ENCODE measurements around the gene IL21R.
"Not testable (repeated sequence)": the region's sequence is repeated elsewhere in the genome, so short reads cannot be mapped to it uniquely, and the experiment has no call there.

Gene IL21R

DNA sequence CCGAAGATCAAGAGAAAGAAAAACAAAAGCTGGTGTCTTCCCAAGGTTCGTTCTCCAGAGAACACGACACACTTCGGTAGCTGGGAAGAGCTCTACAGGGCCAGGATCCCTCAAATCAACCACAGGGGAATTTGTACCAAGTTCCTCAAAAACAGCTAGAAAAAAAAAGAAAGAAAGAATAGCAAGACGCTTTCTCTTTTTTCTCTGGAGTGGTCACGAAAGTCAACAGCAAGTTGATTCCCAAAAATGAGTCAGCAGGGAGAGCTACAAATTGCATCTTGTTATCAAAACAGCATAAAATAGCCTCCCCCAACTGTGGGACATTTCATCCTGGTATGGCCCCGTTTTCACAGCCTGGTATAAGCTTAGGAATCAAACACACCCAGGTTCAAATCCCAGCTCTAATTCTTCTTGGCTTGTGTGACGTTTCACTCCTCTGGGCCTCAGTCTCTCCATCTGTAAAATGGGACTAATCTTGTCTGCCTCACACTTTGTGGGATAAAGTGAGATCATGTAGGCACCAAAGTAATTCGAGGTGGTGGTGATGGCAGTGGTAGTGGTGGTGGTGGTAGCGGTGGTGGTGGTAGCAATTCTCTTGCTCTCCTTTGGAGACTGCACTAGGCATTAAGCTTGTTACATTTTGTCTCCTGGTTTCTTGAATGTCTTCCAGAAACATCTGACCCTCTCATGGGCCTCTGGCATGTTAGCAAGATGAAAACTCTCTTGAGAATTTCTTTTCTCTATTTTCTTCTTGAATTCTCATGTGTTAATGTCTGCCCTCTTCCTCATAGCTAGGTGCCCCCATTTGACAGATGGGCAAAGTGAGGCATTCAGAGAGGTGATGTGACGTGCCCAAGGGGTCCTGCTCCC lies 988 bp upstream of the IL21R start:
- no peak for DNase-seq (ENCODE audit: low read depth in 2 of 2)

DNA sequence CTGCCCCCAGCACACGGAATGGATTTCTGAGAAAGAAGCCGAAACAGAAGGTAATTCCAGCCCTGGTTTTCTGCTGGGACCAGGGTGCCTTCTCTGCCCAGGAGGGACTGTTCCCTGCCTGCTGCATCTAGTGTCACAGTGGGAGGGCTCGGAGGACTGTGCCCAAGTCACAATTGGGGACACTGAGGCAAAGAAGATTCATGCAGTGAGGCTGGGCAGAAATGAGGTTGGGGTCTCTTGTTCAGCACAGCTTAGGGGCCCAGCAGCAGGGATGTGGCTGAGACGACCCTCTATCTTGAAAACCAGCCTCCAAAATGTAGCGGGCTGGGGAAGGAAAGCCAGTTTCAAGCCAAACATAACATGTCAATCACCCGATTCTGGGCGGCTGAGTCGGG lies 592 bp downstream of the IL21R start:
- no peak for DNase-seq (ENCODE audit: low read depth in 2 of 2)

DNA sequence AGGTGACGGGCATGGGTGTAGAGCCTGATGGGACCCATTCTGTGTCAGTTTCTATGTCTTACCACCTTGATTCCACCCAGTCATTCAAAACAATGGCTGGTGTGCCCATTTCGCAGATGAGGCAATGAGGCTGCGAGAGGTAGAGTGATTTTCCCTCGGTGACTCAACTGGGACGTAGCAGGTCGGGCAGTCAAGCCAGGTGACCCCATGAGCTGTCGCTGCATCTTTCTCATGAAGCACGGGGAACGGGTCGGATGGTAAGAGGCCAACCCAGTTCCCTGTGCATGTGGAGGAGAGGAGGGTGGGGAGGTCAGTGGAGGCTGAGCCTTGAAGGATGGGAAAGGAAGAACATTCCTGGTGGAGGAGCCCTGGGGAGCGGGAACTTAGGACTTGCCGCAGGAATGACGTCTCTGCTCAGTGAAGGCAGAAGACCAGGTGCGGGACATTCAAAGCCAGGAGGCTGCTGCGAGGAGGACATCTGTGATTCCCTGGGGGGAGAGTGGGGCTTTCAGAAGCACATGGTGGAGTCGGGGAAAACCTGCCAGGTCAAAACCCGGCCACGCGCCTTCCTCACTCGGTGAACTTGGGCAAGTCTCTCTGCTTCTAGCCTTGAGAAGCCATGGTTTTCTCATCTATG lies 1.1 kb downstream of the IL21R start:
- DNase-seq (ENCODE audit: low read depth in 2 of 2) = no peak

DNA sequence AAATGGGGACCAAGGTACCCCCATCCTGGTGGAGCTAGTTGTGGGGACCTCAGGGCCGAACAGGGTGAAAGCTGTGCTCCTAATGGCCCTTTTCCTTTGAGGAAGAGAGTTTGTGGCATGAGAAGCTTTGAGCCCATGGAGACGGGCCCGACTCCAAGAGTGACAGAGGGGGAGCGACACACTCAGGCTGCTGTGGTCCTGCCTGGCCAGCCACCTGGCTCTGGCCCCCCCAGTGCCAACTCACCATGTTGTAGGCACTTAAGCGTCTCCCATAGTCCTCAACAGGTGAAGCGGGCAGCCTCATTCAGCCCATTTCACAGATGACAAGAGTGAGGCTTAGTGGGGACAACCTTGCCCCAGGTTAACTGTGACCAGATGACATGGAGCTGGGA lies 1.6 kb downstream of the IL21R start:
- DNase-seq (ENCODE audit: low read depth in 2 of 2) = no peak

DNA sequence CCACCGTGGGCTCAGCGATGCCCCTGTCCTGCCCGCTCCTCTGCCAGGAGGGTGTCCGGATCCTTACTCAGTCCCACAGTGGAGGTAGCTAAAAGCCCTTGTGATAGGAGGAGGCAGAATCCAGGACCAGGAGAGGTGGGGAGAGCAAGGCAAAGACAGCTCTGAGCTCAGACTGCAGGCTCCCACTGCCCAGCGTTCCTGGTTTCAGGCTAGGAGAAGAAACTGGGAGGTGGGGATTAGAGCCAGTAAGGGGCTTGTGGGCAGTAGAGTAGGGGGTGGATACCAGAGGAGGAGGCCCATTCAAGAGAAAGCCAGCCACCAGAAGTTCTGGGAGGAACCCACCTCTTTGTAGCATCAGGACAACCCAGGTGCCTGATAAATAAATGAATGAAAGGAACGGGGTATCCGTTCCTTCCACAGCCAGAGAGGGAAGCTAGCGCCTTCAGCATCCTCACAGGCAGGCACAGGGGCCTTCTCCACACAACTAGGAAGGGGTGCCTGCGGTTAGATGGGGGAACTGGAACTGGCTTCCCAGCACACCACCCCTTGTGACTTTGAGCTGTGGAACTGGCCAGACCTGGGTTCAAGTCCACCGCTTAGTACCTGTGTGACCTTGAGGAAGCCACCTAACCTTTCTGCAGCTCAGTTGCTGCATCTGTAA lies 2.3 kb downstream of the IL21R start:
- DNase-seq (ENCODE audit: low read depth in 2 of 2) = no peak

DNA sequence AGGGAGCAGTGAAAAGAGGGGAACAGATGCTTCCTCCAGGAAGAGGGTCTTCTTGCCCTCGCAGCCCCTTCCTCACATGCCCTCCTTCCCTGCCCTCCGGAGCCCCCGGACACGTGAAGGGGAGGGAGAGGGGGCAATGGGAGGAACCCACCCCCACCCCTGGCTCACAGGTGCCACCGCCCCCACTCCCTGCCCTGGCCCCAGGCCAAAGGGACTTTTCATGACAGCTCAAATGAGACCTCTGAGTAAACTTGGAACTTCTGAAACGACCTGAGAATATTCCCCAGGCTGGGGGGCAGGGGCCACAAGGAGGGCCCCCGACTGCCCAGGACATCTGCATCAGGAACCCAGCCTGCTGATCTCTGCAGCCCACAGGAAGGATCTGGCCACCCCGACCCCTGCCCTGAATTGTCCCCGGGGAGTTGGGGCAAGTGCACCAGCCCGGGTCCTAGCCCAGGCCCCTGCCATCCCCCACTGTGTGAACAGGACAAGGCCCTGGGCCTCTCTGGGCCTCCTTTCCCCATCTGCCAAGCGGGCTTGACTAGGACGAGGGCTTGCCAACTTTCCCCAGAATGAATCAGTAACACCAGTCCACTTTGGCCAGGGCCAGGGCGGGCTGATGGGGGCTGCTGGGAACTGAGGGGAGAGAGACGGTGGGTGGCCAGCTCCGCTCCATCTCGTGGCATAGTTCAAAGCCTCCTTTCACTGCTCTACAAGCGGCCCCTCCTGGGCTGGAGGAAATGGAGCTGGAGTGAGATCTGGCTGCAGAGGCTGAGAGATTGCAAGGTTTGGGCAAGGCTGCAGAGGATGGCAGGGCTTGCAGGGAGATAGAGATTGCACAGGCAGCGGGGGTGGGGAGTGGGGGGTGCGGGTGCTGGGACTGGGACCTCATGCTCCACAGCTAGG lies 3.8 kb downstream of the IL21R start:
- DNase-seq (ENCODE audit: low read depth in 2 of 2) = no peak

DNA sequence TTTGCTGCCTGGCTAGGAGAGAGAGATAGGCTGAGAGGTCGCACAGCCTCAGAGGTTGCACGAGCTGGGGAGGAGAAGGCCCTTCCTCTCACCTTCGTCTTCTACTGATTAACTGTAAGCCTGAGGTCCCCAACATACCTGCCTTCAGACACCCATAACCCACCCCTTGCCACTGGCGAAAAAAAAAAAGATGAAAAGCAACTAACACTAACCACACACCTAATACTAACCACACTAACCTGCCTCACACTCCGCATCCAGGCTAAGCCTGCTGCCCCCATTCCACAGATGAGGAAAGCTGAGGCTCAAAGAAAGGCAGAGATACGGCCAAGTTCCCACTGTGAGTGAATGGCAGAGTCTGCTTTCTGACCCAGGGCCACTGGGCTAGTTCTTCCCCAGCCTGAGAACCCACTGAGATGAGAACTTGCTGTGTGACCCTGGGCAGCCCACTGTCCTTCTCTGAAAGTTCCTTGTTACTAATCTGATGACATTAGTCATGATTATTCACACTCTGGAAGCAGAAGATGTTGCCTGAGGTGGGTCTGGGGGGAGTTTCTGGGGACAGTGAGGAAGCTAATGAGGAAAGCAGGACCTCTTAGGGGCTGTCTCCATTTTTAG lies 4.6 kb downstream of the IL21R start:
- no peak for DNase-seq (ENCODE audit: low read depth in 2 of 2)

DNA sequence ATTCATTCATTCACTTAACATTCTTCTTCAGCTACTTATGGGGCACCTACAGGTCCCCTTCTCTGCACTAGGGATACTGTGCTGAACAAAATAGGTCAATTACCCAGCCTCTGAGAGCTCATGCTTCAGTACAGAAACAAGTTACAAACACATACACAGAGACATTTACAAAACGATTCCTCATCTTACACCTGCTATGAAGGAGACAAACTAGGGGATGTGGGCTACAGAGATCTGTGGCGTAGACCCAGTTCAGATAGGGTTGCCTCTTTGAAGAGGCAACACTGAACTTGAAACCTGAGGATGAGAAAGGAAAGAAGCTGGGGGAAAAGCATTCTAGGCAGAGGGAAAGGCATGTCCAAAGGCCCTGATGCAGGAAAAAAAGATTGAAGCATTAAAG lies 5.2 kb downstream of the IL21R start:
- no peak for DNase-seq (ENCODE audit: low read depth in 2 of 2)

DNA sequence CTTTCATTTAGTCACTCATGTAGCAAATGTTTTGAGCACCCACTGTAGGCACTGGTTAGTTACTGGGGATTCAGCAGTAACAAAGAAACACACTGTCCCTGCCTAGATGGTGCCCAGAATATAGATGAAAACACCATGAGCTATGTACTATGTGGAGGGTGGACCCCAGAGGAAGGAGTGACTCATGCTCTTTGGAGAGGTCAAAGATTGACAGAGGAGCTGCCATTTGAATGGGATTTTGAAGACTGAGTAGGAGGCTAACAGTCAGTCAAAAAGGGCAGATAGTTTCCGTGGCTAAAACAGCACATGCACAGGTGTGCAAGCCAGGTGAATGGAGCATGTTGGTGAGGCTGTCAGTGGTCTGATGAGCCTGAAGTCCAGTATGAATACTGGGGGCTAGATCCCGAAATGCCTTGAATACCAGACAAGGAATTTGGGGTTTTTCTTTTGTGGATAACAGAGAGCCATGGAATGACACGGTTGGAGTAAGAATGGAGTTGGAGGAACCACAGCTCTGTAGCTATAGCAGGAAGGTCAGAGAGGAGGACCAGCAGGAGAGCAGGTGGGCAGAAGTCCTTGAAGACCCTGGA lies 6.1 kb downstream of the IL21R start:
- no peak for DNase-seq (ENCODE audit: low read depth in 2 of 2)

DNA sequence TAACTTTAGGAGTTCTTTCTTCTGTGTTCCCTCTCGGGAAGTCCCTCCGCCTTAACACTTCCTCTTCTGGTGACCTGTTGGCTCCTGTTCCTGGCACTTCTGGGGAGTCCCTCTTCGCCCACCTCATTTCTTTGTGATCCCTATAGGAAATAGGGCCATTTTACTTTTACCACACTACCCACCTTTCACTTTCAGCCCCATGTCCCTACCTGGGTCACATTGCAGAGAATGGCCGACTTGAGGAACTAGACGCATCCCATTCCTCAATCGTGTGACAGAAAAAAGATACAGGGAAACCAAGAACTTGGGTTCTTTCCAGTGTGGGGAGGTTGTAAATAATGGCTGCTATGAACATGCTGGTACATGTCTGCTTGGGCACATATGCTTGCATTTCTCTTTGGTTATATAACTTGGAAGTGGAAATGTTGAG lies 6.6 kb downstream of the IL21R start:
- DNase-seq (ENCODE audit: low read depth in 2 of 2) = no peak

DNA sequence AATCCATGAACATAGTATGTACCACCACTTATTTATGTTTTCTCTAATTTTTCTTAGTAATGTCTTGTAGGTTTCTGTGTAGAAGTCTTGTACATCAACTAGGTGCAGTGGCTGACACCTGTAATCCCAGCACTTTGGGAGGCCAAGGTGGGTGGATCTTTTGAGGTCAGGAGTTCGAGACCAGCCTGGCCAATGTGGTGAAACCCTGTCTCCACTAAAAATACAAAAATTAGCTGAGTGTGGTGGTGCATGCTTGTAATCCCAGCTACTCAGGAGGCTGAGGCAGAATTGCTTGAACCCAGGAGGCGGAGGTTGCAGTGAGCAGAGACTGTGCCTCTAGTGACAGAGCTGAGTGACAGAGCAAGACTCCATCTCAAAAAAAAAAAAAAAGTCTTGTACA lies 8.0 kb downstream of the IL21R start:
- not testable (repeated sequence) for DNase-seq (ENCODE audit: low read depth in 2 of 2)

DNA sequence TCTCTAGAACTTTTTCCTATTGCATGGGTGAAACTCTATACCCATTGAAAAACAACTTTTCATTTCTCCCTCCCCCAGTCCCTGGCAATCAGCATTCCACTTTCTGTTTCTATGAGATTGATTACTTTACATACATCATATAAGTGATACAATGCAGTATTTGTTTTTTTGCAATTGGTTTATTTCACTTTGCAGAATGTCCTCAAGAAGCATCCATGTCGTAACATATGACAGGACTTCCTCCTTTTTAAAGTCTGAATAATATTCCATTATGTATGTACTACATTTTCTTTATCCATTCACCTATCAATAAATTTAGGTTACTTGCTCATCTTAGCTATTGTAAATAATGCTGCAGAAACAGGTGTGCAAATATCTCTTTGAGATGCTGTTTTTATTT lies 8.8 kb downstream of the IL21R start:
- DNase-seq (ENCODE audit: low read depth in 2 of 2) = no peak

DNA sequence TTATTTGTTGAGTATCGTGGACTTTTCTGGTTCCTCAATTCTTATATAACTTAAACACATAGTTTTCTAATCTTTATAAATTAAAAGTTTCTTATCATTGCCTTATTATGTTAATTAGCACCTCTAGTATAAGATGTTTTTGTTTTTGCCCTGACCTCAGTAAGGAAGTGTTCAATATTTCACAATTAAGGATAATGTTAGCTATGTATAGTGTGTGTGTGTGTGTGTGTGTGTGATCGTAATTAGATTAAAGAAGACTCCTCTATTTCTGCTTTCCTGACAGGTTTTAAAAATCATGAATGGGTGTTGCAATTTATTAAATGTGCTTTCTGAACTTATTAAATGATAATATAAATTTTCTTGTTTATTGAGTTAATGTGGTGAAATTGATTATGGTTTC lies 12.0 kb downstream of the IL21R start:
- DNase-seq (ENCODE audit: low read depth in 2 of 2) = no peak

DNA sequence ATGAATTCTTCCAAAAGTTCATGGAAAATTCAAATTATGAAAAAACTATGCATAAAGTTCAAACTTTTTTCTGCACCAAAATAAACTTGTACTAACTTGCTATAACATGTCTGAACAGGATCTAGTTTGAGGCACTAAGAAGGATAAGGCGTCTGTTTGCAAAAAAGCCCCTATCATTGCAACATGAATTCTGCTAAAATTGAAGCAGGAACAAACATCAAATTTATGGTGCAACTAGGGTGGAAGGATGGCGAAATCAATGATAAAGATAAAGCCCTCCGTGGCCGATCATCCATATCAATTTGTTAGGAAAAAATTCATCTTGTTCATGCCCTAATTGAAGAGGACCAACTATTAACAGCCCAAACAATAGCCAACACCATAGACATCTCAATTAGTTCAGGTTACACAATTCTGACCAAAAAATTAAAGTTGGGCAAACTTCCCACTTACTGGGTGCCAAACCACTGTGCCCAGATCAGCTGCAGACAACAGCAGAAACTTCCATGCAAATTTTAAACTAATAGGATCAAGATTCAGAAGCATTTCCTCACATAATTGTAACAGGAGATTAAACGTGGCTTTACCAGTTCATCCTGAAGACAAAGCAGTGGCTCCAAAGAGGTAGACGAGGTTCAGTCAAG lies 12.9 kb downstream of the IL21R start:
- DNase-seq (ENCODE audit: low read depth in 2 of 2) = no peak

DNA sequence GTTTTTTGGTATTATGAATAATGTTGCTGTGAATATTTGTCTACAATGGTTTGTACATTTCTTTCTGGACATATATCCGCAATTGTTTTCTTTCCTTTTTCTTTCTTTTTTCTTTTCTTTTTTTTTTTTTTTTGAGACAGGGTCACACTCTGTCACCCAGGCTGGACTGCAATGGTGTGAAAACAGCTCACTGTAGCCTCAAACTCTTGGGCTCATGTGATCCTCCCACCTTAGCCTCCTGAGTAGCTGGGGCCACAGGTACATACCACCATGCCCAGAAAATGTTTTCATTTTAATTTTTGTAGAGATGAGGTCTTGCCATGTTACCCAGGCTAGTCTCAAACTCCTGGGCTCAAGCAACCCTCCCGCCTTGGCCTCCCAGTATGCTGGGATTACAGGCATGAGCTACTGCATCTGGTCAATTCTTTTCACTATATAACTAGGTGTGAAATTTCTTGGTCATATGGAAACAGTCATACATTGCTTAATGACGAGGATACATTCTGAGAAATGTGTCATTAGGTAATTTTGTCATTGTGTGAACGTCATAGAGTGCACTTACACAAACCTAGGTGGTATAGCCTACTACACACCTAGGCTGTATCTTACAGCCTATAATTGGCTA lies 15.2 kb downstream of the IL21R start:
- DNase-seq (ENCODE audit: low read depth in 2 of 2) = no peak

DNA sequence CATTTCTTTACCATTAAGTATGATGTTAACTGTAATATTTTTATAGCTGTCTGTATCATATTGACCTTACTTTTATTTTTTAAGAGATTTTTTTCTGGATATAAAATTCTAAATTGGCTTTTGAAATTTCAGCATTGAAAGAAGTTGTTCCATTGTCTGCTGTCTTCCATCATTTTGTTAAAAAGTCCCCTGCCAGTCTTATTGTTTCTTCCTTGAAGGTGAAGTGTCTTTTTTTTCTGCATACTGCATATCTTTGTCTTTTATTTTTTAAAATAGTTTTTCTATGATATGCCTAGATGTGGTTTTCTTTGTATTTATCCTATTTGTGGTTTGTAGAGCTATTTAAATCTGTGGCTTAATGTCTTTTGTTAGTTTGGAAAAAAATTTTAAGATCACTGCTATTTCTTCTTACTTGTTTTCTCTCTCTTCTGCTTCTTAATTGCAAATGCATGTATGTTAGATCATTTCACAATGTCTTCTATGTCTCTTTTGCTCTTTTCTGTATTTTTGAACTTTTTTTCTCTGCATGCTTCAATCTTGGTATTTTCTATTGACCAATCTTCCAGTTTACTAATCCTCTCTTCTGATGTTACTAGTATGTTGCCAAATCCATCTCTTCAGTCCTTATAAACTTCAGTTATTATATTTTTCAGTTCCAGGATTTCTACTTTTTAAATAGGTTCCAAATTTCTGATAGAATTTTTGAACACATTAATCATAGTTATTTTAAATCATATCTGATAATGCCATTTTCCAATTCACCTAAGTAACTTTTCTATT lies 20.2 kb downstream of the IL21R start:
- no peak for DNase-seq (ENCODE audit: low read depth in 2 of 2)

DNA sequence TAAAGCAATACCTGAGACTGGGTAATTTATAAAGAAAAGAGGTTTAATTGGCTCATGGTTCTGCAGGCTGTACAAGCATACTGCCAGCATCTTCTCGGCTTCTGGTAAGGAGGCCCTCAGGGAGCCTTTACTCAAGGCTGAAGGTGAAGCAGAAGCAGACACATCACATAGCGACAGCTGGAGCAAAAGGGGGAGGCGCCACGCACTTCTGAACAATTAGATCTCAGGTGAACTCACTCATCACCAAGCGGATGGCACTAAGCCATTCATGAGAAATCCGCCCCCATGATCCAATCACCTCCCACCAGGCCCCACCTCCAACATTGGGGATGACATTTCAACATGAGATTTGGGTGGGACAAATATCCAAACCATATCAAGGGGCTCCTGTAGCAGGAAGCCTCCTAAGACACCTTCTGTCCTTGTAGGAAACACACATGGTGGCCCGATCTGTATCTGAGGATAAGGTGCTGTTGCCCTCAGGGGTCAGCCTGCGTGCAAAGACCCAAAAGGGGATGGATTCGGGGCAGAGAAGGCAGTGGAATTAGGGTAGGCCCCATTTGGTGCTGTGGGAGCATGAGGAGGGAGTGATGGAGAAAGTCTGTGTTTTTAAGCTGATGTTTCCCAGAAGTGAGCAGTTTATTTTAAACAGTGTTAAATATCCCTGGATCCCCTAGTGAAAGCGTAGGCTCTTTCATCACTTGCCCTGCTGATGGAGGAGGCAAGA lies 23.0 kb downstream of the IL21R start:
- DNase-seq (ENCODE audit: low read depth in 2 of 2) = no peak

DNA sequence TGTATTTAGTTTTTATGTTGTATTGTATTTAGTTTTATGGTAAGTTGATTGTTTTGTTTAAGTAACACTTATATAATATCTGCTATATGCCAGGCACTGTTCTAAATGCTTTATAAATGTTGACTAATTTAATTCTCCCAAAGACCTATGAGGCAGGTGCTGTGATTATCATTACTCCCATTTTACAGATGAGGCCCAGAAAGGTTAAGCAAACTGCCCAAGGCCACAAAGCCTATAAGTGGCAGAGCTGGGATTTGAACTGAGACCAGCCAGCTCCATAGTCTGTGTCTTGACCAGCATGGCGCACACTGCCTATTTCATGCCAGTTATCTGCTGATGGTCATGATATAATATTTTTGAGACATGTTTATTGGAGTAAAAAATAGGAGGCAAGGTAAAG lies 24.0 kb downstream of the IL21R start:
- DNase-seq (ENCODE audit: low read depth in 2 of 2) = no peak

Data from stimulated activated CD8-positive, alpha-beta memory T cell treated with anti-CD3 and anti-CD28 coated beads, Interleukin-7, amount 100 ng/mL, for 1 hour (primary cell).